ENCODE data around the gene TXNDC2.

The TXNDC2 gene

DNA sequence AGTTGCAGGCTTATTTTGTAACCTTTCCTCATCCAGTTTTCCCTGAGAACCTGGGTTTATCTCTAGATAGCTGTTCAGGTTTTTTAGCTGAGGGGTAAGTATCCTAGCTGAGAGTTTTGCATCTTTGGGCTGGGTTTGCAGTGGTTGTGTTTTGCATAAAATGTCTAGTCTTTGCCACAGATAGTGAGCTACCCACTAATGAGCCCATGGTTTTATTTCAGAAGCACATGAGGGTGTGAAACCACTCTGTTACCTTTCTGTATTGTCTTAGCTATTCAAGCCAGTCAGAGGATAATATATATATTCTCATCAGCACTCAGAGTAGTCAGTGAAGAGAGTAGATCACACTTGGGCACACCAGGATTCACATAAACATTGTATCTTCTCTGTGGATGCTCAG, 24.6 kb upstream of the TXNDC2 start:
- DNase-seq, result no peak

DNA sequence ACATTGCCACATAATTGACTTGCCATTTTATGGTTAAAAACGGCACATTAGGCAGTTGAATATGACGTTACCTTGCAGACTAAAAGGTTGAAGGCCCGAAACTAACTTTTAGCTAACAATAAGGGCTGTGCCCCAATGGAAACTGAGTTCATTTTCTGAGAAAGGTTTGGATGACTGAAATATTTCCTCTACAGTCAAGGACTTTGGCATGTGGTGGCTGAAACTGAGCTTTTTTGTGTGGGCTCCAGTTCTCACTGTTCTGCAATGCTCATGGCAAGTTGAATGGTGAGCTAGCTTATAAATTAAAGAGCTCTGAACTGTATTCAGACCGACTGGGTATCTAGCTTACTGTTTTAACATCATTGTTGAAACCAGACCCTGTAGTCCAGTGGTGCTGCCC, 23.8 kb upstream of the TXNDC2 start:
- no peak for DNase-seq

DNA sequence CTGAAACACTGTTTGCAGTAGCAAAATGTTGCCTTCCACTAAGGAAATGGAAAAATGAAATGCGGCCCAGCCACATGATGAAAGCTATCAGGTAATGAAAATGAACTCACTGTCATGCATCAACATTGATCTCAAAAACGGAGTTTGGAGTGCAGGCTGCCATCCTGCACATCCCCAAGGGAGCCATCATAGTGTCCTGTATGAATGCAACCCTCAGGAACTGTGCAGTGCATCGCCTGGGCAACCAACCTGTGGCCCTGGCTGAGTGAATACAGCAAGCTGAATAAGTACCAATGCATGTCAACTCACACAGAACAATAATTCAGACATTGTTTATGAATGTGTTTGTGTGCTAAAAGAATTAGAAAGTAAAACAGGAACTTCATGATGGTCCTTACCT, 23.1 kb upstream of the TXNDC2 start:
- no peak for DNase-seq

DNA sequence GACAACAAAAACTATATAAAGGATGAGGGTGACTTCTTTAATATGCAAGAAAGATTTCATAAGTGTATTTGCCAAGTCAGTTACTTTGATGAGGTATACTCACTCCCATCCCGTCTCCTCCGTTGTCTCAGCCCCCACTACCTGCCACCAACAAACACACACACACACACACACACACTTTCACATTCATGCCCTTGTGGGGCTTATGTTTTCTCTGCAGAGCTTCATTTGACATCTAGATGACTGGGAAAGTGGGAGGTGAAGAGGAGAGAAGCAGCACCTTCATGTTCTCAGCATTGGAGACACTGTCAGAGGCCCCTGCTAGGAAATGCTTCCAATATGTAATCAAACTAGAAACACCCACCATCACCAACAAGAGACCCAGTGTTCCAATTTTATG, 22.5 kb upstream of the TXNDC2 start:
- no peak for DNase-seq

DNA sequence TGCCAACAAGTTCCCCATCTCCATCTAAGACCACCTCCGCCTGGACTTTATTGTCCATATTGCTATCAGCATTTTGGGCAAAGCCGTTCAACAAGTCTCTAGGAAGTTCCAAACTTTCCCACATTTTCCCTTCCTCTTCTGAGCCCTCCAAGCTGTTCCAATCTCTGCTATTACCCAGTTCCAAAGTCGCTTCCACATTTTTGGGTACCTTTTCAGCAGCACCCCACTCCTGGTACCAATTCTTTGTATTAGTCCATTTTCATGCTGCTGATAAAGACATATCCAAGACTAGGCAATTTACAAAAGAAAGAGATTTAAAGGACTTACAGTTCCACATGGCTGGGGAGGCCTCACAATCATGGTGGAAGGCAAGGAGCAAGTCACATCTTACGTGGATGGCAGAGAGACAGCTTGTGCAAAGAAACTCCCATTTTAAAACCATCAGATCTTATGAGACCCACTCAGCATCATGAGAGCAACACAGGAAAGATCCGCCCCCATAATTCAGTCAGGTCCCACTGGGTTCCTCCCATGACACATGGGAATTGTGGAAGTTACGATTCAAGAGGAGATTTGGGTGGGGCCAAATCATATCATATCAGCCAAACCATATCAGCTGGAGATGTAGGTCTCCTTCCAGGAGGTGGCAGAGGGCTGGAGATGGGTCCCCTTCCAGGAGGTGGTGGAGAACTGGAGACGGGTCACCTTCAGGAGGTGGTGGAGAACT, 19.8 kb upstream of the TXNDC2 start:
- no peak for DNase-seq

DNA sequence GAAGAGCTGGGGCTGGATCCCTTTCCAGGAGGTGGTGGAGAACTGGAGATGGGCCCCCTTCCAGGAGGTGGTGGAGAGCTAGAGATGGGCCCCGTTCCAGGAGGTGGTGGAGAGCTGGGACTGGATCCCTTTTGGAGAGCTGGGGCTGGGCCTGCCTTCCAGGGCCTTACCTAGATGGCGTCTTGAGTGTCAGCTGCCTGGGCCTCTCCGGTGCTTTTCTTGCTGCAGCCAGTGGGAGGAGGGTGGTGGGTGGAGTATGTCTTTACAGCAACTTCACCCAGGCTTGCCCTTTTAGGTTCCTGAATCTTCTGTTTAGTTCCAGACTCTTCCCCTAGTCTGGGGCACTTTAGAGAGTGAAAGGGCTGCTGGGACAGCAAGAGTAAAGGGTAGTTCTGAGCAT, 19.1 kb upstream of the TXNDC2 start:
- DNase-seq, result no peak

DNA sequence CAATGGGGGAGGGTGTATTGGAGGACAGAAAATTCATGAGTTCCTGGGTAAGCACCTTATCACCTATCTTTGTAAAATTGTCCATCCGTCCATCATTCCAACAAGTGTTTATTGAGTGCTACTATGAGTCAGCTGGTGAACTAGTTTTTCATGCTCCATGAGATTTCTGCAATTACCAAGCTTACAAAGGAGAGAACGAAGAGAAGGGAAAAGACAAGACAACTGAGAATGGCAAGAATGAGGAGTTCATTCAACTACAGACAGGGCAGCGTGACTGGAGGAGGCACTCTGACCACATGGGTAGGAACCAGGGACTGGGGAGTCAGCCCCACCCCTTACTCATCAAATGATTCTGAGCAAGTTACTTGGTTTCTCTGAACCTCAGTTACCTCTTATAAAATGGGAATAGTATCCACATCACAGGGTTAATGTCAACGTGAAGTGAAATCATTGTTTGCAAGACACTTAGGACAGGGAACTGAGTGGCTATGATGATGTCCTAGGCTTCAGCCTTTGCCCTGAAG, 18.6 kb upstream of the TXNDC2 start:
- no peak for DNase-seq

DNA sequence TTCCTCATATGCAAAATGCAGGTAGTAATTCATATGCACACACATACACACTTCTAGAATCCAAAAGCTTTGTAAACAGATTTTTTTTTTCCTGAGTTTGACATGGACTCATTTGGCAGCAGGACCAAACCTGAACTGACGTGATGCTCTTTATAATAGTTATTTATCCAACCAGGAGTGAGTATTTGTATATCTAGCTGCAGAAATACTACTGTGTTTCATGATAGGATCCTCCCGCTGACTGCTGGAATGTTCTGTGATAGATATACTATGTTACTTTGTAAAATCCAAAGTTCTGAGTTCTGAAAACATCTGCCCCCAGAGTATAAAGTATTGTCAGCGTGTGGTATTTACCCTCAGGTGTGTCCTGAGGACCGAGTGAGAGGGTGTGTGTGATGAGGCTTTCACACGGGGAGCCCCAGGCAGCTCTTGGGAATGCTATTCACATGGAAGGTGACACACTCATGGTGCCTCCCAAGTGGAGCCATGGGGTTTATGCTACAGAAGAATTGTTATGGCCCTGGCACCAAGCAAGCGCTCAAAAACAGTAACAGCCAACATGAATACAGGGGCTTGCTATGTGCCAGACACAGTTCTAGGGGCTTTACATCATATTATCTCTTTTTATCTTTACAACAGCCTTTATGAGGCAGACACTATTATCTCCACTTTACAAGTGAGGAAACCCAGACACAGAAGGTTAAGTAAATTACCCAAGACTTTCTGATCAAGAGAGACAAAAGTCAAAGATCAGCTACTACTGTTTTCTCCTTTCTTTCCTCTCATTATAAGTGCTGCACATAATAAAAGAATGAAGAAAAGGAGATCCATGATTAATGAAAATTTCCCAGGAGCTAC, 16.7 kb upstream of the TXNDC2 start:
- no peak for DNase-seq

DNA sequence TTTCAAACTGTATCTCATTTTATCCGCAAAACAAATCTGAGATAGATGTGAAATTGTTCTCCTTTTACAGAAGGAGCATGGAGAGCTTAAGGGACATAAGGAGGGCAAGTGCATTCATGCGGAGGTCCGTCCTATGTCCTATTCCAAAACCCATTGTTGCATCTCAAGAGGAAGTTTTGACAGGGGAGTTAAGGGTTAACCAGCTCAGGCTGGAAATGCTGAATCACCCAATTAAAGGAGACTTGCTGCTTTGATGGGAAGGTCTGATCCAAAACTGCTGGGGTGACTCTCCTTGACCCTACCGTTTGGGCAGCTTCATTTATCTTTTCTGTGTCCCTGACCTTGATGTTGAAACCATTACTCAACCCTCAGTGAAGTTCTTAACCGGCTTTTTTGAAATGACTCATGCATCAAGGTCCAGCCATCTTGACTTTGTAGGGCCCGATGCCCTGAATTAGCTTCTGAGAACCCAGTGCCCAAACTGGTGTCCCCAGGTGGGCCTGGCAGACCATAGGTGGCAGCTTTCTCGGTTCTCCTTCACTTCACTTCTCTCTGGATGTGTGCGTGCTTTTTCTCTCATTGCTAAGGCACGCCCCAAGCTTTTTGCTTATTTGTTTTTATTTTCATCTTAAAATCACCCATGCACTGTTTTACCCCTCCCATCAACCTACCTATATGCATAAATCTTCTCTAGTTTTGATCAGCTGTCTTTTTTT, 15.9 kb upstream of the TXNDC2 start:
- no peak for DNase-seq

DNA sequence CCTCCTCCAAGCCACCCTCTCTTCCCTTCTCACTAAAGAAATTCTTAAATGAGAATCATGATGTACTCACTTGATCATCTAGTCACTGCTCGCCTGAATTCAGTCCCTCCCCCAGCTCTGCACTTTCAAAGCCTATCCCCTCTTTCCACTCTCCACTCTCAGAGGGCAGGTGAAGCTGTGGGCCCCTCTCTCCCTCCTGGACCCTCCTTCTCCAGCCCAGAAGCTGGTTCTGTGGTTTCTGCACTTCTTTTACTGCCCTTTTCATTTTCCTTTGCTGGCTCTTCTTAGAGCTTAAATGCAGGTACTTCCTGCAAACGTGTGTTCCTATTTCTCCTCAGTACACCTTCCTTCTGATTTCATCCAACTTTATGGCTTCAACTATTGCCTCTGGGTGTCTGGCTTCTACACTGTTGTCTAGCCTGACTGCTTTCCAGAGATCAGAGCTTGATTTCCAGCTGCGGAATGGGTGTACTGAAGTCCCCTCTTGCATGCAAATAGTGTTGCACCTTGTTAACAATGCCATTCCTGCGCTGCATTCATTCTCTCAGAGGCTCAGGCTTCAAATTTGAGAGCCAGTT, 15.3 kb upstream of the TXNDC2 start:
- DNase-seq, result no peak

DNA sequence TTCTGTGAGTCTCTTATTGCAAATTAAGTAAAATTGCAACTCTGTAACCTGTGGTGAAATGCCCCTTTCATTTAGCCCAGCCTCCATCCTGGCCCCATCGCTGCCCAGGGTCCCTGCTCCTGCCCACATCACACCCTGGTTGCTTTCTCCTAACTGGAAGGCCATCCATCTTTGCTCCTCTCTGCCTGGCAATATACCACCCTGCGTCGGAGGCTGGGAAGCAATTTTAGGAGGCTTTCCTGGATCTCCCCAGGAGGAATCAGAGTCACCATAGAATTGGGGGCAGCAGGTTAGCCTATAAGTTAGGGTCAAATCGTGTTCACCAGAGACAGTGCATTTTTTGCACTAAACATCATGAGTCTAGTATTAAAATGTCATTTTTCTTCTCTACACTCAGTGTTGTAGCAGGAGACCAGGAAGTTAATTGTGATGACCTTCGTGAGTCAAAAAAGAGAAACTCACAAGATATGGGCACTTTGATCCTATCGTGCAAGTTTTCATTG, 14.5 kb upstream of the TXNDC2 start:
- DNase-seq, result no peak

DNA sequence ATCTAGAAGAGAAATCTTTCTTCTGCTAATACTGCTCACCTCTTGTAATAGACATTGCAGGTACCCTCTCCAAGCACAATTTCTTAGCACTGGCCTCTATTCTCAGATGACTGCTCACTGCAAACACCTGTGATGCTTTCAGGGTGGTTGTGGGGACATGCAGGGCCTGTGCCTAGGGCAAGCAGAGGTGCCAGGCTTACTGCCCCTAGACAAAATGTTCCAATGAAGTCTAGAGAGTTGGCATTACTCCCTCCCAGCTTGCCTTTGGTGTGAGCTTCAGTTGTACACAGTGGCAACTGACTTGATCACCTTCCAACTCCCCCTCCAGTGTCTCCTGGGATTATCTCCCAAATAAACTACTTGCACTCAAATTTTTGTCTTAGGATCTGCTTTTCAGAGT, 12.9 kb upstream of the TXNDC2 start:
- DNase-seq, result no peak

DNA sequence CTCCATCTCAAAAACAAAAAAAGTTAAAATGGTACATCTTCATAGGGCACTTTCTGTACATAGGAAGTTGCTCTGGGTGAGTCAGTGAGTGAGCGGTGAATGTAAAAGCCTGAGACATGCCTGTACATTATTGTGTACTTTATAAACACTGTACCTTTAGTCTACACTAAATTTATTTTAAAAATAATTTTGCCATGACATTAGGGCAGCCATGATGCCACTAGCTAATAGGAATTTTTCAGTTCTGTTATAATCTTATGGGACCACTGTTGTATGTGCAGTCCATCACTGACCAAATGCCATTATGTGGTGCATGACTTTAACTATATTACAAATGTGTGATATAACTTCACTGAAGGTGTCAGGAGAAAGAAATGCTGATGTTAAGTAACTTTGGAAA, 11.0 kb upstream of the TXNDC2 start:
- no peak for DNase-seq

DNA sequence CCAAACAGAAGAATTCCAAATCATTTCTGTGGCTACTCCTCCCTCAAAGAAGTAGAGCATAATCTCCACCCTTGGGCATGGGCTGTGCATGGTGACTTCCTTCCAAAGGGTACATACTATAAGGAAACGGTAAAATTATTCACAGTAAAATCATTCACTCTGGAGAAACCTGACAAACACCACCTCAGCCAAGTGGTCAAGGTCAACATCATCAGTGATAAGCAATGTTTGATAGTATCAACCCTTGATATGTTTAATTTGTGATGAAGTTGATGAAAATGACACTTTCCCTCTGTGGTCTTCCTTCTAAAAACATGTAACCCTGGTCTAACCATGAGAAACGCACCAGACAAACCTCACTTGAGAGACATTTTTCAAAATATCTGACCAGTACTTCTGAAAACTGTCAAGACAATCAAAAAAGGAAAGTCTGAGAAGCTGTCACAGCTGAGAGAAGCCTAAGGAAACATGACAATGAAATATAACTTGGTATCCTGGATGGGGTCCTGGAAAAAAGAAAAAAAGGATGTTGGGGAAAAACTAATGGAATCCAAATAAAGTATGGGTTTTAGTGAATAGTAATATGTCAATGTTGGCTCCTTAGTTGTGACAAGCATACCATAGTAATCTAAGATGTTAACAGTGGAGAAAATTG, 9.4 kb upstream of the TXNDC2 start:
- DNase-seq, result no peak

DNA sequence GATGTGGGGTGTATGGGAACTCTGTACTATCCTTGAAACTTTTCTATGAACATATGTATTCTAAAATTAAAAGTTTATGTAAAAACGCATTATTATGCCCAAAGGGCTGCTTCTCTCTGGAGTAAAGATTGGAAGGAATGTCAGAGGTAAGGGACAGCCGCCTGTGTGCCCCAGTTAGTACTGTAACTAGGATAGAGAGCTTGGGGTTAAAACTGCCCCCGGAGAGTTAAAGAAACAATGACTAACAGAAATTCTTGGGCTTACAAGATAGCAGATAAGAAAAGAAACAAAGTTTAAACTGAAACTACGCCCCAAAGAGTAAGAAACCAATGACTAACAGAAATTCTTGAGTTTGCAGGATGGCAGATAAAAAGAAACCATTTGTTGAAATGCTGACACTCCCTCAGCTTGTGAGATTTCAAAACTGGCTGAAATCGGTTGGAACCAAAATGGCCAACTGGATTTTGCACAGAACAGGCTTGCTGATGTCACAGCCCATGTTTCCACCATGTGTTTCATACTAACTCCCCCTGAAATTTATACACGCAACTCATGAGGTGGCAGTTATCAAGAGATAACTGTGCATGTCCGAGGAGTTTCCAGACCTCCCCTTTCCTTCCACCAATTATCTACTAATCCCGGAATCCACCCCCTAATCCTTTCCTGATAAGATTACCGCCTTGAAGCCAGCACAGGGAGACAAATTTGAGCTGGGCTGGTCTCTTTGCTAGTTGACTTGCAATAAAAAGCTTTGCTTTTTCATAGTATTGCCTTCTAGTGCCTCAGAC, 8.7 kb upstream of the TXNDC2 start:
- no peak for DNase-seq

DNA sequence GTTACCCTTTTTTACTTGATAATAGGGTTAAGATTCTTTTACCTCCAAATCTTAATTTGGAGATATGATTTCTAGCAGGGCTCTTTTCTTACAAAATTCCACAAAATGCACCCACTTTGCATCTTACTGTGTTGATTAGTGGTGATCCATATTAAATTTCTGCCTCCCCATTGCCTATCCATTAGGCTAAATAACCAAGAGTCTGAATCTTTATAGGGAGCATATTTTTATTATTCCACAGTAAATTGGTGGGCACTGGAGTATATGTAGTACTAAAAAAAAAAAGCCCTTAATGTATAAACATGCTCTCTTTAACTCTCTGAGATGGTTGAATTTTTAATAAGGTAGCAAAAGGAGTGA, 8.1 kb upstream of the TXNDC2 start:
- no peak for DNase-seq

DNA sequence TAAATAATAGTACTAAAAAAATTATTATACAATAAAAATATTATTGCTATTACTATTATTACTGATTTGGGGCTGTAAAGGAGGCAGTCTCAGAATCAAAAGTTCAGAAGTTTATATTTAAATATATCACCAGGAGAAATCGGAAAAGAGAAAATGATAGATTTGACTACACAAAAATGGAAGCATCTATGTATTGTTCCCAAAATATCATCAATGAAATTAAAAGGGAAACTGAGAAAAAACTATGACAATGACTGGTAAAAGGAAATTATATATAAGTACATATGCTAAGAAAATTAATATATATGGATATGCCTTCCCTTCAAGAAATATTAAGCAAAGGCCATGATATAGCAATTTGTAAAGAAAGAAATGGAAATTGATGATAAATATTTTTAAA, 7.7 kb upstream of the TXNDC2 start:
- no peak for DNase-seq

DNA sequence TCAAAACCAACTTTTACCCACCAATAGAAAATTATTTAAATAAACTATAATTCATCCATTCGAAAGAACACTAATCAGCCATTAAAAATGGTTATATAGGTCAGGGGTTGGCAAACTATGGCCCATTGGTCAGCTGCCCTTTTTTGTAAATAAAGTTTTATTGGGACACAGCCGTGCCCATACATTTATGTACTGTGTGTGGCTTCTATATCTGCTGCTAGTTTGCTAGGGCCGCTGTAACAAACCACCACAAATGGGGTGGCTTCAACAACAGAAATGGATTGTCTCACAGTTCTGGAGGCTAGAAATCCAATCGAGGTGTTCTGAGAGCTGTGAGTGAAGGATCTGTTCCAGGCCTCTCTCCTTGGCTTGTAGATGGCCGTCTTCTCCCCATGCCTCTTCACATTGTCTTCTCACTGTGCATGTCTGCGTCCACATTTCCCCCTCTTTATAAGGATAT, 7.0 kb upstream of the TXNDC2 start:
- no peak for DNase-seq

DNA sequence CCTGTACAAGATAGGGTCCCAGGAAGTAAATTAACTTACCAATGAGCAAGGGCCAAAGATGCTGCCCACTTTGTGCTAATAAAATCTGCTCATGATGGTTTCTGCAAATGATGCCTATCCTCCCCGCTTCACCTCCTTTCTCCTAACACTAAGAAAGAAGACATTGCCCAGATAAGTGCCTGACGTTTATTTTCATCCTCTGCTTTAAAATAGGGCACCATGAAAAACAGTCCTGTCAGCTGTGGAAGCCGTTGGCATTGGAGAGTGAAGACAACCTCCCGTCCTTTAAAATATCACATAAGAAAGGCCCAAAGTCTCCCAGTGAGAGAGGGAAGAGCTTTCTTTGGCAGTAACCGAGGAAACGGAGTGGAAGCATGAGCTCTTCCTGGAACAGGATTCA, 1.7 kb upstream of the TXNDC2 start:
- DNase-seq, result no peak

DNA sequence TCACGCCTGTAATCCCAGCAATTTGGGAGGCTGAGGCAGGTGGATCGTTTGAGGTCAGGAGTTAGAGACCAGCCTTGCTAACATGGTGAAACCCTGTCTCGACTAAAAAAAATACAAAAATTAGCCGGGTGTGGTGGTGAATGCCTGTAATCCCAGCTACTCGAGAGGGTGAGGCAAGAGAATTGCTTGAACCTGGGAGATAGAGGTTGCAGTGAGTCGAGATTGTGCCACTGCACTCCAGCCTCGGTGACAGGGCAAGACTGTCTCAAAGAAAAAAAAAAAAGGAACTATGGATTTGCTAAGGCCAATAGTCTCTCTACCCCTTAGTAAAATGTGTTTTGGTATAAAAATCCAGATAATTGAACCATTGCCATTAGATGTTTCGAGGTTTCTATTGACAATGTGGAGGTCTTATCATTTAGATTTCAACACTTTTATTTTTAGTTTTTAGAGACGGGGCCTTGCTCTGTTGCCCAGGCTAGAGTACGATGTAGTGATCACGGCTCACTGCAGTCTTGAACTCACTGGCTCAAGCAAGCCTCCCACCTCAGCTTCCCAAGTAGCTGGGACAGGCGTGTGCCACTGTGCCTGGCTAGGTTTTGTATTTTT, 1.1 kb upstream of the TXNDC2 start:
- DNase-seq, result no peak

DNA sequence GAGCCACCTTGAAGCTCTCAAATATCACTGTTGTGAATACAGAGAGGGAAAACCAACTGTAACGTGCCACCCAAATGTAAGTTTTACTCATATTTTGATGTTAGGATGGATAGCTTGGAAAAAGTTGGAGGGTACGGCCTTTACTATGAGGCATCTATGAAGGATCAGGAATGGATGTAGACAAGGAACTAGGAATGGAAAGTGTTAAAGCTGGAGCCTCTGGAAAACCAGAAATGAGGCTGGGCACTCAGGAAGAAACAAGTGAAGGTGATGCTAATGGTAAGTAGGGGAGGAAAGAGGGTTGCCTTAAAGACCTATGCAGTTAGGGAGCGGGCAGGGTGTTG, 204 bp downstream of the TXNDC2 start:
- no peak for DNase-seq
